LNCaP clone FGC (cell line): Measurements from ENCODE around the gene TIMM29.

Experiments
- DNase-seq: peaks from one replicate; pipeline ENCODE4 v3.0.0-alpha.2; 2011; ENCODE audit warnings: low read depth
- H3K4me3 ChIP-seq: 2 replicates; pipeline ENCODE4 v1.5.1; 2011; ENCODE audit warnings: mild to moderate bottlenecking, low read depth, low read length, control low read depth
- CTCF ChIP-seq: IDR thresholded peaks from 2 replicates; pipeline ENCODE4 v1.5.1; 2012; ENCODE audit warnings: mild to moderate bottlenecking; ENCODE audit not compliant: control insufficient read depth, insufficient read depth; ENCODE audit errors: extremely low read depth

TIMM29 gene

GRCh38 chr19:10963865-10964264 lies 35.3 kb downstream of the TIMM29 start:
- no peak overlapping the region for H3K4me3 ChIP-seq
- no peak for DNase-seq
- TF ChIP-seq CTCF = no peak

- no peak for TF ChIP-seq CTCF
- DNase-seq = no peak
- no peak overlapping the region for H3K4me3 ChIP-seq
Measured at GRCh38 chr19:10964903-10965302, 36.3 kb downstream of the TIMM29 start.

GRCh38 chr19:10965398-10965797 lies 36.8 kb downstream of the TIMM29 start:
- no peak overlapping the region for H3K4me3 ChIP-seq
- DNase-seq = no peak

GRCh38 chr19:10966809-10967208 lies 38.2 kb downstream of the TIMM29 start:
- DNase-seq = no peak
- H3K4me3 ChIP-seq = no peak overlapping the region
- TF ChIP-seq CTCF = no peak

More at GRCh38 chr19:10965398-10965797, 36.8 kb downstream of the TIMM29 start:
- TF ChIP-seq CTCF = no peak

- no peak for TF ChIP-seq CTCF
- DNase-seq = no peak
- no peak overlapping the region for H3K4me3 ChIP-seq
Measured at GRCh38 chr19:10968527-10969135, 40.0 kb downstream of the TIMM29 start.

GRCh38 chr19:10971107-10971726 lies 42.6 kb downstream of the TIMM29 start:
- H3K4me3 ChIP-seq = no peak overlapping the region
- no peak for DNase-seq
- no peak for TF ChIP-seq CTCF

GRCh38 chr19:10975374-10976130 lies 46.9 kb downstream of the TIMM29 start:
- DNase-seq = no peak
- no peak for TF ChIP-seq CTCF
- no peak overlapping the region for H3K4me3 ChIP-seq
